ENCODE data around the gene CACNA1G.
A peak's percentile ranks its signal among the peaks of the same experiment; 100 is the strongest.

DNA sequence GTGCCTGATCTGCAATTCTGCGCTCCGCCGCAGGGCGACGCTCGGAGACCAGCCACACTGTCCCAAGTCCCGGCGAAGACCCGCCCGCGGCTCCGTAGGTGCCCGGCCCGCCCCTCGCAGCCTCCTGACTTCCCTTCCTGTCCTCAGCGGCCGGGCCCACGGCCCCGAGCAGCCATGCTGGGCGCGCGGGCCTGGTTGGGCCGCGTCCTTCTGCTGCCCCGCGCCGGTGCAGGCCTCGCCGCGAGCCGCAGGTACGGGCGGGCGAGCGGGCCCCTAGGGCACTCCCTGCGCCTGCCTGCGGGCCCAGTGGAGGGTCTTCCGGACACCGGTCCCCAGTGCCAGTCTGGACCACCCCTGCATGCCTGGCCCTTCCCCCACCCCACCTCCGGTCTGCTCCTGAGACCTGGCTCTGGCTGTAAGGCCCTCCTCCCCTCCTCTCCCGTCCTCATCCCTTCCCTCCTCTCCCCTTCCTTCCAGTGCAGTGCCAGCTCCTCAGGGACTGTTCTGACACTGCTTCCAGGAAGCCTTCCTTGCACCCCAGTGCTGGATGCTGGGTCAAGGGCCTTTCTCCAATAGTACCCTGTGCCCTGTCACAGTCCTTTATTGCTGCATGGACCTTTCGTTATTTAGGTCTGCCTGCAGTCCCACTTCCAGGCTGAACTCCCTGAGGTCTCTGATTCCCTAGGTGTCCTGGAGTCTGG is 13.3 kb upstream of the CACNA1G start, which contains the start of gene SPATA20:
- TF ChIP-seq, protein P1, sequence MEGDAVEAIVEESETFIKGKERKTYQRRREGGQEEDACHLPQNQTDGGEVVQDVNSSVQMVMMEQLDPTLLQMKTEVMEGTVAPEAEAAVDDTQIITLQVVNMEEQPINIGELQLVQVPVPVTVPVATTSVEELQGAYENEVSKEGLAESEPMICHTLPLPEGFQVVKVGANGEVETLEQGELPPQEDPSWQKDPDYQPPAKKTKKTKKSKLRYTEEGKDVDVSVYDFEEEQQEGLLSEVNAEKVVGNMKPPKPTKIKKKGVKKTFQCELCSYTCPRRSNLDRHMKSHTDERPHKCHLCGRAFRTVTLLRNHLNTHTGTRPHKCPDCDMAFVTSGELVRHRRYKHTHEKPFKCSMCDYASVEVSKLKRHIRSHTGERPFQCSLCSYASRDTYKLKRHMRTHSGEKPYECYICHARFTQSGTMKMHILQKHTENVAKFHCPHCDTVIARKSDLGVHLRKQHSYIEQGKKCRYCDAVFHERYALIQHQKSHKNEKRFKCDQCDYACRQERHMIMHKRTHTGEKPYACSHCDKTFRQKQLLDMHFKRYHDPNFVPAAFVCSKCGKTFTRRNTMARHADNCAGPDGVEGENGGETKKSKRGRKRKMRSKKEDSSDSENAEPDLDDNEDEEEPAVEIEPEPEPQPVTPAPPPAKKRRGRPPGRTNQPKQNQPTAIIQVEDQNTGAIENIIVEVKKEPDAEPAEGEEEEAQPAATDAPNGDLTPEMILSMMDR (IDR thresholded peaks at IDR 0.05), result peak; percentile 98
- TF ChIP-seq ZFX (IDR thresholded peaks at IDR 0.05; ENCODE audit: borderline replicate concordance), result no peak

Data from 22Rv1 (cell line).